Measurements from ENCODE around the gene METTL27. TPM values are rescaled to one million over a fixed set of nuclear protein-coding genes. Genes with fewer than 3 reads are reported as not detected.

The METTL27 gene
- total RNA-seq, 1 donor from 2014 or later = 4.0 TPM

GRCh38 chr7:73815436-73815835, 26.9 kb downstream of the METTL27 start:
- Histone ChIP-seq H3K4me3 (no peak overlapping the region), H3K36me3 (no peaks in the 10 kb centered on the region), H3K27ac (no peak overlapping the region), H3K4me1 (no peaks in the 10 kb centered on the region), H3K27me3 (ENCODE audit: low read depth) (no peaks in the 10 kb centered on the region), H3K9me3 (no peaks in the 10 kb centered on the region)
- intact Hi-C loops (cut with DNase I) = no loop called here
- no peak for ATAC-seq
- no peak for TF ChIP-seq CTCF (IDR thresholded peaks at IDR 0.05)
- peak; percentile 20 for DNase-seq

- H3K4me1 ChIP-seq = no peaks in the 10 kb centered on the region
- TF ChIP-seq CTCF (IDR thresholded peaks at IDR 0.05) = no peak
- intact Hi-C loops (cut with DNase I) = no loop called here
- no peak for ATAC-seq
- no peak overlapping the region for H3K27ac ChIP-seq
- no peaks in the 10 kb centered on the region for H3K27me3 ChIP-seq (ENCODE audit: low read depth)
- H3K4me3 ChIP-seq = no peak overlapping the region
- no peaks in the 10 kb centered on the region for H3K36me3 ChIP-seq
- H3K9me3 ChIP-seq = no peaks in the 10 kb centered on the region
- DNase-seq = no peak
These were observed 29.3 kb downstream of the METTL27 start for GRCh38 chr7:73812996-73813395.

DNA sequence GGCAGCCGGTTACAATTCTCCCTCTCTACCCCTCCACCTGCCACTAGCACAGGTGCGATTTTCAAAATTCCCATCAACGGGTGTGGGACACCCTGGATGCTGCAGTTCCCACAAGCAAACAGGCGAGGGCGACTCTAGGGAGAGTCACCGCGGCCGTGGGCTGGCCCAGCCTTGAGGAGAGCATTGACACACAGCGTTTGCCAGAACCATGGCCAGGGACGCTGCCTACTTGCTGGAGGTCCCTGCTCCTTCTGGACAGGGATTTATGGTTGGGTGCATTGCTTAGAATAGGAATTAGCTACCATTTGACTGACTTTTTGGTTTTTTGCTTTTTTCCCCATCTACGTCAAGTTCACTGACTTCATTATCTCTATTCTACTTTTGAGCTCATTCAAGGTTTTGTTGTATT, 30.6 kb downstream of the METTL27 start:
- Histone ChIP-seq H3K27me3 (ENCODE audit: low read depth) (no peaks in the 10 kb centered on the region), H3K4me3 (no peak overlapping the region), H3K36me3 (no peaks in the 10 kb centered on the region), H3K4me1 (no peaks in the 10 kb centered on the region), H3K27ac (no peak overlapping the region), H3K9me3 (no peaks in the 10 kb centered on the region)
- DNase-seq (peak; percentile 83), ATAC-seq (peak; percentile 95 to 97)
- TF ChIP-seq CTCF (IDR thresholded peaks at IDR 0.05) = peak; percentile 88
- intact Hi-C loops (cut with DNase I) = no loop called here

DNA sequence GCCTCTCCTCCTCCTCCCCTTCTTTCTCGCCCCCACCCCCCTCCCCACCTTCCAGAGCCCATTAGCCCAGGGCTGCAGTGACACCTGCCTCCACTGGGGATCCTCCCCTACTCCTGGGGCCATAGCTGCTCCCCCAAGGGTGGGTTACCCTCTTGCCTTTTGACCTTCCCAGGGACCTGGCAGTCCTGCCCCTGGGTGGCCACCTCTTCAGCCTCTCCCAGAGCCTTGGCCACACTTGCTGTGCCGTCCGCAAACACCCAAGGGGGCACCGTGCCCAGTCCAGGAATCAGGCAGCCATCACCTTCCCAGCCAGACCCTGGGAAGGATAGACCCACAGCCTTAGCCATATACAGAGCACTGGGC, 31.3 kb downstream of the METTL27 start:
- Histone ChIP-seq H3K4me3 (no peak overlapping the region), H3K4me1 (no peaks in the 10 kb centered on the region), H3K27me3 (ENCODE audit: low read depth) (no peaks in the 10 kb centered on the region), H3K9me3 (no peaks in the 10 kb centered on the region), H3K36me3 (no peaks in the 10 kb centered on the region), H3K27ac (no peak overlapping the region)
- no peak for TF ChIP-seq CTCF (IDR thresholded peaks at IDR 0.05)
- DNase-seq (peak; percentile 24), ATAC-seq (no peak)
- intact Hi-C loops (cut with DNase I) = no loop called here

GRCh38 chr7:73809467-73809951, 32.8 kb downstream of the METTL27 start:
- no peaks in the 10 kb centered on the region for H3K9me3 ChIP-seq
- ATAC-seq = peak in 1 of 2 donors; percentile 44
- peak; percentile 40 for DNase-seq
- no peak overlapping the region for H3K4me3 ChIP-seq
- no peak overlapping the region for H3K27ac ChIP-seq
- no peak for TF ChIP-seq CTCF (IDR thresholded peaks at IDR 0.05)
- intact Hi-C loops (cut with DNase I) = no loop called here
- no peaks in the 10 kb centered on the region for H3K4me1 ChIP-seq
- H3K27me3 ChIP-seq (ENCODE audit: low read depth) = no peaks in the 10 kb centered on the region
- no peaks in the 10 kb centered on the region for H3K36me3 ChIP-seq

DNA sequence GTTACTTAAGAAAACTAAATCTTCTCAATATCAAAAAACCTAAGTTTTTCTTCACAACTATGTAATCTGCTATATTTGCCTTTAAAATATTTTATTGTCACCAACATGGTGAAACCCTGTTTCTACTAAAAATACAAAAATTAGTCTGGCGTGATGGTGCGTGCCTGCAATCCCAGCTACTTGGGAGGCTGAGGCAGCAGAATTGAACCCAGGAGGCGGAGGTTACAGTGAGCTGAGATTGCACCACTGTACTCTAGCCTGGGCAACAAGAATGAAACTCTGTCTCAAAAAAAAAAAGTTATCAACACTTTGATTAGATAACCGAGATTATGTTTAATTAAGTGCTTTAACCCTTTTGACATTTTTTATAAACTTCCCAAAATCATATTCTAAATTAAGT, 39.9 kb downstream of the METTL27 start:
- no peaks in the 10 kb centered on the region for H3K36me3 ChIP-seq
- H3K4me1 ChIP-seq = no peaks in the 10 kb centered on the region
- DNase-seq (no peak), ATAC-seq (no peak)
- intact Hi-C loops (cut with DNase I) = no loop called here
- H3K9me3 ChIP-seq = no peaks in the 10 kb centered on the region
- TF ChIP-seq CTCF (IDR thresholded peaks at IDR 0.05) = no peak
- no peak overlapping the region for H3K4me3 ChIP-seq
- H3K27me3 ChIP-seq (ENCODE audit: low read depth) = no peaks in the 10 kb centered on the region
- no peak overlapping the region for H3K27ac ChIP-seq

Data from lower lobe of right lung (tissue), 2 donors.